ENCODE measurements around the gene PTOV1.
A peak's percentile ranks its signal among the peaks of the same experiment; 100 is the strongest.

PTOV1 gene

GRCh38 chr19:49862391-49863253, 11.7 kb downstream of the PTOV1 start:
- TF ChIP-seq CTCF (IDR thresholded peaks at IDR 0.05; ENCODE audit: low read depth, low read length) = peak; percentile 21
- DNase-seq (ENCODE audit: low read depth in 2 of 2) = no peak
- H3K4me3 ChIP-seq (replicated peaks in 1 of 2; ENCODE audit: low read depth in 2 of 2, low read length in 2 of 2) = no peak overlapping the region

DNA sequence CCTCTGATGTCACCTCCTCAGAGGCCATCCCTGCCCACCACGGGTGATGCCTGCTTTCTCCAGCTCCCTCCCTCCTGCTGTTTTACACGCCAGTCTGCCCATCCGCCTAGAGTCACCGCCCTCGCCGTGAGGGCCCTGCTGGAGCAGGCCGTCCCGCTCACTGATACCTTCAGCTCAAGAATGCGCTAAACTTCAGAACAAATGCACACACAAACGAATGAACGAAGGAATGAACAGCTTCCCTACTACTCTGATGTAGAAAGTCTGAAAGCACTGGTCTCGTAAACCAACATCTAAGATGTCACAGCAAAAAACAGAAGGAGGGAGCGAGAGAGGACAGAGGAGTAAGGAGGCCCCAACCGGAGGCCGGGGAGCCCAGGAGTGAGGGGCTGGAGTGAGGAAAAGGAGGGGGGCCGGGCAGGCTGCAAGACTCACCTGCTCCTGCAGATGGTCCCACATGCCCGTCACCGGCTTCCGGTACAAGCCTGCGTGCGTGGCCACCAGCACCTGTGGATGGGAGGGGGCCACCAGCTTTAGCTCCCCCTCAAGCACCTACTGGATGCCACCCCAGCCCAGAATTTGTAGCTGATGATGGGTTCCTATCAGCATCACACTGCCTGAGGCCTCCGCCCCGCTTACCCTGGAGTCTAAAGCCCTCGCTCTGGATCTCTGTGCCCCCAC, 12.4 kb downstream of the PTOV1 start:
- no peak for TF ChIP-seq CTCF (IDR thresholded peaks at IDR 0.05; ENCODE audit: low read depth, low read length)
- no peak for DNase-seq (ENCODE audit: low read depth in 2 of 2)
- H3K4me3 ChIP-seq (replicated peaks in 1 of 2; ENCODE audit: low read depth in 2 of 2, low read length in 2 of 2) = no peak overlapping the region

DNA sequence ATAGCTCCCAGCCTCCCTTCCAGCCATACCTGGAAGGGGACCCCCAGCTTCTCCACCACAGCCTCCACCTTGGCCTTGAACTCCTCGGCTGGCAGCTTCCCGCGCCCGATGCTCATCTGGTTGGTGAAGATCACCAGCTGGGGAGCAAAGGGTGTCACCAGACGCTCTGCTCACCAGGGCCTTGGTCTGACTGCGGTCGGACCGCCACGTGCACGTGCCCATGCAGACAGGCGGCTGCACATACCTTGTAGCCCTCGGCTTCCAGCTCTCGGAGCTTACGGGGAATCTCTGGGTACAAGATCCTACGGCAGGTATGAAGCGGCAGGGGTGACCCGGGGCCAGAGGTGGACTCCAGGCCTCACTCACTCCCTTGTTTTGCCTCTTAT, 13.0 kb downstream of the PTOV1 start:
- DNase-seq (ENCODE audit: low read depth in 2 of 2) = no peak
- TF ChIP-seq CTCF (IDR thresholded peaks at IDR 0.05; ENCODE audit: low read depth, low read length) = no peak
- H3K4me3 ChIP-seq (replicated peaks in 1 of 2; ENCODE audit: low read depth in 2 of 2, low read length in 2 of 2) = no peak overlapping the region

GRCh38 chr19:49864890-49865289, 13.9 kb downstream of the PTOV1 start:
- no peak for DNase-seq (ENCODE audit: low read depth in 2 of 2)
- no peak for TF ChIP-seq CTCF (IDR thresholded peaks at IDR 0.05; ENCODE audit: low read depth, low read length)
- H3K4me3 ChIP-seq (replicated peaks in 1 of 2; ENCODE audit: low read depth in 2 of 2, low read length in 2 of 2) = no peak overlapping the region

DNA sequence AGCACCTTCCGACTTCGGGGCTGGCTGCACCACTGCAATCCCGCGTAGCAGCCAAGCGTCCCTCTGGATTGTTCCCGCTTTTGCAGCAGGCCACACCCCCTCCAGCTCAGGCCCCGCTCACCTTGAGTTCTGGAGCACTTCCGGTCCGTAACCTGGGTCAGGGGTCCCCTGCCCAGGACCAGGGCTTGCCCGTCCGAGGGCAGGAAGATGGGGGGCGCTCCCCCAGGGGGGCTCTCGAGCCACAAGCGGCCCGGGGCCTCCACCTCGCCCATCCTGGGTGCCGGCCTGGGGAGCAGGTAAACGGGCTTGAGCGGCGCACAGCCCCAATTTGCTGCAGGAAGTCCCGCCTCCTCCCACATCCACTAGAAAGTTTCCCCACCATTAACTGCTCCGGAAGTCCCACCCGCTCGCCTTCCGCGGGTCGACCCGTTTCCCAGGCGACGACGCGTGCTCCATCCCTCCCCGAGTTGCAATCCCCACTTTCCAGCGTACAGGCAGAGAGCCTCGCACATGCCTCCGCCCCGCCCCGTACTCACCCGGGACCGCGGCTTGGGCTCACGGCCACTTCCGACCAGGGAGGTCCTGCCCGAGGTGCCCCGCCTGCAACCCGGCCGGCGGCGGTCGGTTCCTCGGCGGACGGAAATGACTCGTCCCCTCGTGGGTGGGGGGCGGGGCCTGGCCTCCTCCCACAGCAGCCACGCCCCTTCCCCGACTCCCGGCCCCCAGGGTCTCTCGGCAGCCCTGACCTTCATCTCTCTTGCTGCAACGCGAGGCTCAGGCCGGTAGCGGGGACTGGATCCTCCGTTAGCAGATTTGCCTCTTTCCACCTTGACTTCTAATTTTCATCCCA, 16.2 kb downstream of the PTOV1 start, which contains the start of gene PNKP:
Gene PNKP, minus strand, starts transcription at position 644 of the 850 bp plus-strand sequence. Its CDS starts 372 bp downstream, at position 272.
- DNase-seq (ENCODE audit: low read depth in 2 of 2) = peak; percentile 88 to 97
- peak within 1 kb of the TSS; percentile 80 to 81 for H3K4me3 ChIP-seq (replicated peaks in 1 of 2; ENCODE audit: low read depth in 2 of 2, low read length in 2 of 2)
- no peak for TF ChIP-seq CTCF (IDR thresholded peaks at IDR 0.05; ENCODE audit: low read depth, low read length)

- no peak for TF ChIP-seq CTCF (IDR thresholded peaks at IDR 0.05; ENCODE audit: low read depth, low read length)
- DNase-seq (ENCODE audit: low read depth in 2 of 2) = no peak
- H3K4me3 ChIP-seq (replicated peaks in 1 of 2; ENCODE audit: low read depth in 2 of 2, low read length in 2 of 2) = peak overlapping the region; percentile 23 to 46
Measured at GRCh38 chr19:49869009-49869483, 18.1 kb downstream of the PTOV1 start.

Data from cardiac fibroblast (primary cell).